ENCODE data around the gene SEBOX.

Gene SEBOX

DNA sequence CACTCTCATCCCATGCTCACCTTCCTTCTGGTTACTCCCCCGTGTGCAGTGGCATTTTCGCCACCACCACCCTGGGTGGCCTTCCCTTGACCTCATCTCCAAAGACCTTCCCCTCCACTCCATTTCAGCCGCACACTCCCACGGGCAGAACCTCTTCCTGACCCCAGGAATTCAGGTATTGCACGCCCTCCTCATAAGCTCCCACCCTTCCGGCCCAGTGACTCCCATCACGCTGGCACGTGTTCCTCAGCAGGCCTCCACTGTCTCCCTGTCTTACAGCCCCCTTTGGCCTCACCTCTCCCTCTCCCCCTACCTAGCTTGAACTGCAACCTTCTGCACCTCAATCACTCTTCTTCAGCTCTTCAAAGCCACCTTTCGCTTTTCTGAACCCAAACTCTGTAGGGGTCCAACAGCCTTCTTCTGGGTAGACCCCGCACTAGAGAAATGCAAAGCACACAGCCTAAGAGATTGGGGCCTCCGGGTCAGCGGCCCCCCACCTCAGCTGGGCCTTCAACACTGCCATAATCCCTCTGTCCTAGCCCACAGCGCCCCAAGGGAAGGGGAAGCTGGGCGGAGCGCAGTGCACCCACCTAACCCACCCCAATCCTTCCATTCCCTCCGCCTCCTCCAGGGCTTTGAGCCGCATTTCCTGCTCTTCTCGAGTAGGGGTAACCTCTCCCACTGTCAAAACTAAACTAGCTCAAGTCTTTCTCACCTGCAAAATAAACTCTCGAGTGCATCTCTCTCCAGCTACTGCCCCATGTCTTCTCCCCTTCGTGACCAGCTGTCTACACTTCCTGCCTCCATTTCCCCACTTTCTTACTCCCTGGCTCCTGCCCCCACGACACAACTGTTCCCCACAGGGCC is 47.7 kb downstream of the SEBOX start:
- DNase-seq = no peak

DNA sequence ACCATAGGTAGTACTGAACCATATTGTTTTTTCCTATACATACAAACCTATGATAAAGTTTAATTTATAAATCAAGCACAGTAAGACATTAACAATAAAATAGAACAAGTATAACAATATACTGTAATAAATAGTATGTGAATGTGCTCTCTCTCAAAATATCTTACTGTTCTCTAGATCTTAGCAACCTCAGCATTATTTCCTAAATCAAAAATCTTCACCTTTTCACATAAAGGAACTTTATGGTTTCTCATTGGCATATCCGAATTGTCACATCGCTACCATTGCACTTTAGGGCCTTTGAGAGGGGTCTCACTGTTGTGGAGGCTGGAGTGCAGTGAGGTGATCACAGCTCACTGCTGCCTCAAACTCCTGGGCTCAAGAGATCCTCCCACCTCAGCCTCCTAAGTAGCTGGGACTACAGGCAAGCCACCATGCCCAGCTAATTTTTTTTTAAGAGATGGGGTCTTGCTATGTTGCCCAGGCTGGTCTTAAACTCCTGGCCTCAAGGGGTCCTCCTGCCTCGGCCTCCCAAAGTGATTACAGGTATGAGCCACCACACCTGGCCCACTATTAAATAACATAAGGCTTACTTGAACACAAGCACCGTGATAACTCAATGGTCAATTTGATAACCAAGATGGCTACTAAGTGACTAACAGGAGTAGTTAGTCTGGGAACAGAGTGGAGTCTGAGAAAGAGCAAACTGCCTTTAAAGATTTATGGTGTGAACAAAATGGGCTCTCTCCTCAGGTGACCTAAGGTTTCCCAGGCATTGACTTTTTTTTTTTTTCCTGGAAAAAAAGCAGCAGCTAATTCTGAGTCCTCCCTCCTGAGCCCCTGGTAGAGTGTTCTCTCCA is 48.9 kb downstream of the SEBOX start:
- DNase-seq = no peak

DNA sequence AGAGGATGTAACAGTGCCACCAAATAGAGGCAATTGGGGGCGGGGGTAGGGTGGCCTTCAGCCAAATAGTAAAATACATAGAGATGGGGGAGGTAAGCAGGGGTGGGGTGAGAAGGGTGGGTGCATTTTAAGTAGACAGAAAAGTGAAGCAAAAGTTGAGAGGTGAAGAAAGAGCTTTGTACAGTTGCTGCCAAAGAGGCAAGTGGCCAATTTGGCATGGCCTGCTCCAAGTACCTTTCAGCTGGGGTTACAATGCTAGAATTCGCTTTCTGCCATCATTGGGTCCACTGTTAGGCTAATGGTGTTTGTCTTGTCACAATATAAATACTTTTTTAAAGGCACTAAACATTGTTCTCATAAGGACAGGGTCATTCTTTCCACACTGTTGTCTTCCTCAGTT is 51.2 kb downstream of the SEBOX start:
- no peak for DNase-seq
